Activated CD8-positive, alpha-beta T cell treated with anti-CD3 and anti-CD28 coated beads for 36 hours (primary cell): ENCODE results near the gene MGAT4A. TPM values are rescaled to one million over a fixed set of nuclear protein-coding genes. Genes with fewer than 3 reads are reported as not detected.
A peak's percentile ranks its signal among the peaks of the same experiment; 100 is the strongest.

Experiments used
- ATAC-seq: fragments of 200-7000 bp; cut with Tn5 transposase; one replicate; pipeline ENCODE4 v1.10.0; 2021; ENCODE audit warnings: mild to moderate bottlenecking, moderate library complexity
- CTCF ChIA-PET: fragments of 350-600 bp; sonication (Branson Sonifier 250); formaldehyde crosslinking; loops from one replicate; lab custom pipeline; 2021; ENCODE audit warnings: antibody characterized with exemption; lab: Charles Lee
- POLR2A ChIA-PET: fragments of 350-600 bp; sonication (Branson Sonifier 250); formaldehyde crosslinking; loops from one replicate; lab custom pipeline; 2021; ENCODE audit warnings: antibody characterized with exemption; lab: Charles Lee
- DNase-seq: peaks from one replicate; pipeline ENCODE4 v3.0.0-alpha.2; 2020
- H3K27ac Mint-ChIP-seq: one replicate; pipeline ENCODE4 v1.8.0; 2021; ENCODE audit warnings: mild to moderate bottlenecking, mixed read lengths
- H3K27me3 Mint-ChIP-seq: one replicate; pipeline ENCODE4 v1.8.0; 2021; ENCODE audit warnings: mixed read lengths
- H3K36me3 Mint-ChIP-seq: one replicate; pipeline ENCODE4 v1.8.0; 2021; ENCODE audit warnings: low read depth, mixed read lengths
- H3K4me1 Mint-ChIP-seq: one replicate; pipeline ENCODE4 v1.8.0; 2021; ENCODE audit warnings: low read depth, mixed read lengths
- H3K4me3 Mint-ChIP-seq: one replicate; pipeline ENCODE4 v1.8.0; 2021; ENCODE audit warnings: mild to moderate bottlenecking, moderate library complexity, mixed read lengths
- H3K9me3 Mint-ChIP-seq: one replicate; pipeline ENCODE4 v1.8.0; 2021; ENCODE audit warnings: mixed read lengths
- intact Hi-C: fragments of 100-400 bp; cut with micrococcal nuclease; formaldehyde crosslinking; loops from one replicate; pipeline ENCODE4 v1.10.0; 2022
- total RNA-seq, 2 experiments: library from RNA; stranded (reverse); gene quantifications; one replicate each; pipeline ENCODE4 v1.2.3, GENCODE V29; 2021
- TF ChIP-seq, protein P1 (sequence below): fragments of 200-600 bp; IDR thresholded peaks from one replicate; pipeline ENCODE4 v1.8.0; 2022; ENCODE audit warnings: antibody characterized with exemption, mild to moderate bottlenecking

MGAT4A gene
- total RNA-seq, 2 experiments from 2014 or later: 57.6 to 59.0 TPM

DNA sequence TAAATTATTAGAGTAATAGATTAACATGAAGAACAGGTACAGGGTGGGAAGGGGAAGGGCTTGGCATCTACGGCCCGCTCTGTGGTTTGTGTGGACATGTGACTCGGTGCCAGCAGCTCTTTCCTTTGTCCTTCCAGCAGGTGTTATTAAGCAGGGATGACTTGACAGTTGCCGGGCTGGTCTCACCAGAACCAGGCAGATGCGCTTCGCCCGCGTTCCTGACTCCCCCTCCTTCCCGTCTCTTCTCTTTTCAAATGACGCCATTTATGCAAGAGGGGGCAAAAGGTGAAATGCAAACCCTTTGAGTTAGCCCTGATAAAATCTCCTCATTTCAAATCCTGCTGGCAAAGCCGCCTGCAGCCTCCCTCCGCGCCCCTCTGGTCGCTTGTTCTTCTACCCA is 38.9 kb upstream of the MGAT4A start:
- TF ChIP-seq, protein P1, sequence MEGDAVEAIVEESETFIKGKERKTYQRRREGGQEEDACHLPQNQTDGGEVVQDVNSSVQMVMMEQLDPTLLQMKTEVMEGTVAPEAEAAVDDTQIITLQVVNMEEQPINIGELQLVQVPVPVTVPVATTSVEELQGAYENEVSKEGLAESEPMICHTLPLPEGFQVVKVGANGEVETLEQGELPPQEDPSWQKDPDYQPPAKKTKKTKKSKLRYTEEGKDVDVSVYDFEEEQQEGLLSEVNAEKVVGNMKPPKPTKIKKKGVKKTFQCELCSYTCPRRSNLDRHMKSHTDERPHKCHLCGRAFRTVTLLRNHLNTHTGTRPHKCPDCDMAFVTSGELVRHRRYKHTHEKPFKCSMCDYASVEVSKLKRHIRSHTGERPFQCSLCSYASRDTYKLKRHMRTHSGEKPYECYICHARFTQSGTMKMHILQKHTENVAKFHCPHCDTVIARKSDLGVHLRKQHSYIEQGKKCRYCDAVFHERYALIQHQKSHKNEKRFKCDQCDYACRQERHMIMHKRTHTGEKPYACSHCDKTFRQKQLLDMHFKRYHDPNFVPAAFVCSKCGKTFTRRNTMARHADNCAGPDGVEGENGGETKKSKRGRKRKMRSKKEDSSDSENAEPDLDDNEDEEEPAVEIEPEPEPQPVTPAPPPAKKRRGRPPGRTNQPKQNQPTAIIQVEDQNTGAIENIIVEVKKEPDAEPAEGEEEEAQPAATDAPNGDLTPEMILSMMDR: no peak
- POLR2A ChIA-PET: interaction anchor here (1.1 to 6.9 kb wide), 6 partner anchors 10 to 113 kb away, joined by 3 to 85 read pairs (median 5); partner anchors contain the start of gene MGAT4A
- intact Hi-C loops: loop anchor here (2.0 to 5.0 kb wide), 4 partner anchors 35 to 122 kb away; no protein-coding TSS in a partner anchor
- Mint-ChIP-seq H3K4me1 (peaks cover 81% of the 10 kb centered on the region), H3K27ac (peak overlapping the region; percentile 98), H3K4me3 (peak overlapping the region; percentile 85), H3K9me3 (no peaks in the 10 kb centered on the region), H3K27me3 (no peaks in the 10 kb centered on the region), H3K36me3 (peaks cover 2% of the 10 kb centered on the region)
- ATAC-seq: no peak
- CTCF ChIA-PET: interaction anchor here (3.6 kb wide), 1 partner anchor 11 kb away, joined by 22 read pairs; no protein-coding TSS in a partner anchor
- peak; percentile 66 for DNase-seq

DNA sequence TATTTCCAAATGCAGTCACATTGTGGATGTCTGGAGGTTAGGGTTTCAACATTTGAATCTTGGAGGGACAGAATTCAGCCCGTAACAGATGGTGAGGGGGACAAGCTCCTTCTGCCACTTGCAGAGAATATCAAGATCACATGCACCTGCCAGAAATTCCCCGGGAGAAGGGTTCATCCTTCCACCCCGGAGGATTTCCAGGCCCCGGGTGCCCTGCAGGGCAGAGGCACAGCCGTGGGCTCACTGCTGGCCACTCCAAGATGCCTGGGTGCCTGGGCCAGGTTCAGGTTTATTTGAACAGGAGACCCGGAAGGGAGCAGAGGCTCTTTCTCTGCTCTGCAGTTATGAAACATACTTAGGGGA is 38.2 kb upstream of the MGAT4A start:
- Mint-ChIP-seq H3K27me3 (no peaks in the 10 kb centered on the region), H3K27ac (peak overlapping the region; percentile 79), H3K36me3 (peaks cover 2% of the 10 kb centered on the region), H3K4me1 (peaks cover 80% of the 10 kb centered on the region), H3K4me3 (peak overlapping the region; percentile 43), H3K9me3 (no peaks in the 10 kb centered on the region)
- ATAC-seq (no peak), DNase-seq (no peak)
- intact Hi-C loops: loop anchor here (2.0 to 5.0 kb wide), 2 partner anchors 34 to 122 kb away; no protein-coding TSS in a partner anchor
- POLR2A ChIA-PET: interaction anchor here (1.1 to 6.9 kb wide), 5 partner anchors 9 to 113 kb away, joined by 3 to 85 read pairs (median 6); partner anchors contain the start of gene MGAT4A
- CTCF ChIA-PET: interaction anchor here (0.7 to 3.6 kb wide), 6 partner anchors 11 to 120 kb away, joined by 3 to 22 read pairs (median 6); no protein-coding TSS in a partner anchor
- TF ChIP-seq, protein P1: no peak

DNA sequence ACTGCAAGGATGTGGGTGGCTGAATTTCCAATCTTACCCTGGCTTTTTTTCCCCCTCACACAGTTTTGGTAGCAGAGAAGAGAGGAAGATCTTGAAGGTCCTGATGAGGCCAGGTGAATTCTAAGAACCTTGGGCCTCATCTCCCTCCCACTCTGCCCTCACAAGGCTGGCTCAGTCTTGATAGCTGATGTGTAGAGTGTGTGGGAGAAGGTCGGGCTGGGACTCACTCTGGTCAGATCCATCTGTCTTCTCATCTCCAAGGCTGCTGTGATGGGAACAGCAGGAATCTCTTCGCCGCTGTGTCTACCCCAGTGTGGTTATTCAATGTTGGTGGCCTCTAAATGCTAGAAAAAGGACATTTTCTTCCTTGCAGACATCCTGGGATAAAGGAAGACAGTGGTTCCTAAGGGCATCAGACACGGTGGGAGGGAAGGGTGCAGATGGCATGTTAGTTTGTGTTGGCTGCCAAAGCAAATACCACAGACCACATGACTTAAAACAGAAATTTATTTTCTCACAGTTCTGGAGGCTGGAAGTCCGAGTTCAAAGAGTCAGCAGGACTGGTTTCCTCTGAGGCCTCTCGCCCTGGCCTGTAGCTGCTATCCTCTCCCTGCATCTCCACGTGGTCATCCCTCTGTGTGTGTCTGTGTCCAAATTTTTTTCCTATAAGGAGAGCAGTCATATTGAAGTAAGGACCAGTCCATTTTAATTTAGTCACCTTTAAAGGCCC is 37.6 kb upstream of the MGAT4A start:
- ChIA-PET CTCF (interaction anchor here (0.7 to 3.6 kb wide), 11 partner anchors 8 to 139 kb away, joined by 3 to 22 read pairs (median 4); no protein-coding TSS in a partner anchor), POLR2A (interaction anchor here (1.1 to 6.9 kb wide), 6 partner anchors 9 to 112 kb away, joined by 3 to 85 read pairs (median 6); partner anchors contain the start of gene MGAT4A)
- TF ChIP-seq, protein P1: no peak
- Mint-ChIP-seq H3K4me3 (peak overlapping the region; percentile 43), H3K27ac (peak overlapping the region; percentile 79), H3K27me3 (no peaks in the 10 kb centered on the region), H3K9me3 (no peaks in the 10 kb centered on the region), H3K4me1 (peaks cover 78% of the 10 kb centered on the region), H3K36me3 (peaks cover 2% of the 10 kb centered on the region)
- intact Hi-C loops: loop anchor here (2.0 to 5.0 kb wide), 2 partner anchors 34 to 121 kb away; no protein-coding TSS in a partner anchor
- DNase-seq (peak; percentile 67), ATAC-seq (peak; percentile 32)

DNA sequence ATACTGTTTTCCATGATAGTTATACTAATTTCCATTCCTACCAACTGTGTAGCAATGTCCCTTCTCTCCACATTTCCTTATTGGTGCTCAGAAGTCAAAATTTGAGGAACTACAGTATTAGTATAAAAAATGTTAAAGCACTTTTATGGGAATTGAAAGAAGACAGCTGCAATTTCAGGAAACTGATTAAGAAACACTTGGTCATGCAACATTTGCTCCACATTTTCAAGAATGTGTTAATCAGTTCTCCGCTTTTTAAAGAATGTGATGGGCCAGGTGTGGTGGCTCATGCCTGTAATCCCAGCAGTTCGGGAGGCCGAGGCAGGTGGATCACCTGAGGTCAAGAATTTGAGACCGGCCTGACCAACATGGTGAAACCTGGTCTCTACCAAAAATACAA is 33.6 kb upstream of the MGAT4A start:
- CTCF ChIA-PET: interaction anchor here (1.1 kb wide), 1 partner anchor 31 kb away, joined by 3 read pairs; no protein-coding TSS in a partner anchor
- no peak for DNase-seq
- no peaks in the 10 kb centered on the region for H3K9me3 Mint-ChIP-seq
- intact Hi-C loops: no loop called here
- H3K27me3 Mint-ChIP-seq: no peaks in the 10 kb centered on the region
- TF ChIP-seq, protein P1: no peak
- ATAC-seq: no peak
- peaks cover 70% of the 10 kb centered on the region for H3K4me1 Mint-ChIP-seq
- H3K27ac Mint-ChIP-seq: no peak overlapping the region
- H3K36me3 Mint-ChIP-seq: no peaks in the 10 kb centered on the region
- H3K4me3 Mint-ChIP-seq: no peak overlapping the region
- POLR2A ChIA-PET: interaction anchor here (1.0 kb wide), 1 partner anchor 72 kb away, joined by 3 read pairs; no protein-coding TSS in a partner anchor
